Measurements from ENCODE around the gene LTB.
A peak's percentile ranks its signal among the peaks of the same experiment; 100 is the strongest.

The LTB gene

DNA sequence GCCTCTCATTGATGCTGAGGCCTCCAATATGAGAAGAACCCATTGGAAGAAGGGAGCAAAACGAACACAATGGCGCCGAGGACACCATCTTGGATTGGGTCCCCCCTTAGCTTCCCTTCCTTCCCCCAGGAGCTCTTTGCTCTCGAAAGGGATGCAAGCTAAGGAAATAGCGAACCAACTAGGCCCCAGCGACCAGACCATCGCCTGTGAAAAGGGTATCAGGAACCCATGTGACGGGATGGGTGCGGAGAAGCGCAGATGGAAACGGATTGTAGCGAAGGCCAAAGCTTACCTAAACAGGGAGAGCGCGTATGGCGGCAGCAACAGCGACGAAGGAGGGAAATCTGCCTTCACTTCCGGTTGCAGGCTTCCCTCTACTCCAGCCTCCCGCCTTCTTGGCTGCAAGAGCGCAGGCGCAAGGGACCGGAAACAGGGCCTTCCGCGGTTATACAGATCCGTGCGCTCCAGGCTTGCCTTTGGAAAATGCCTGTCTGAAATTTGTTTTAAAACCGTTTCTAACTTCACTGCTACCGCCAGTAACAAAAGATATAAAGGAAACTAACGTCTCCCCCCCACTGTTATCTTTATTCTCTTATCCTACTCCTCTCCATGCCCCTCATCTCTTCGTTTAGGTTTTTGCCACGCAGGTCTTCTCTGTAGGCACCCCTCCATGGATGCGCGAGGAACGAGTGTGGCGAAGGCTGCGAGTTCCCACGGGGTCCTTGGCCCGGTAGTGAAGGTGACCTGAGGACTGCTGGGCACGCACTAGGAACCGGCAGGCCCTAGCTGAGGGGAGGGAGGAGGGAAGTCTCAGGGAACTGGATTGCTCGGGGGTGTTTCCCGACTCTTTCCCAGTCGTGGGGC is 40.3 kb downstream of the LTB start, which contains the start of gene DDX39B:
Gene DDX39B (minus strand): TSS at position 346 of the 864 bp plus-strand sequence. CDS start 1,471 bp downstream, outside the sequence.
- H3K9me3 Mint-ChIP-seq = no peaks in the 10 kb centered on the region
- peaks cover 33 to 48% of the 10 kb centered on the region in 2 donors for H3K4me1 Mint-ChIP-seq
- H3K36me3 Mint-ChIP-seq = peaks cover 36 to 39% of the 10 kb centered on the region in 2 donors
- H3K27me3 Mint-ChIP-seq = no peaks in the 10 kb centered on the region
- peak; percentile 92 for DNase-seq
- H3K27ac Mint-ChIP-seq = peak within 1 kb of the TSS; percentile 93
- peak; percentile 79 to 85 for ATAC-seq (replicated peaks)
- peak within 1 kb of the TSS; percentile 82 for H3K4me3 Mint-ChIP-seq

DNA sequence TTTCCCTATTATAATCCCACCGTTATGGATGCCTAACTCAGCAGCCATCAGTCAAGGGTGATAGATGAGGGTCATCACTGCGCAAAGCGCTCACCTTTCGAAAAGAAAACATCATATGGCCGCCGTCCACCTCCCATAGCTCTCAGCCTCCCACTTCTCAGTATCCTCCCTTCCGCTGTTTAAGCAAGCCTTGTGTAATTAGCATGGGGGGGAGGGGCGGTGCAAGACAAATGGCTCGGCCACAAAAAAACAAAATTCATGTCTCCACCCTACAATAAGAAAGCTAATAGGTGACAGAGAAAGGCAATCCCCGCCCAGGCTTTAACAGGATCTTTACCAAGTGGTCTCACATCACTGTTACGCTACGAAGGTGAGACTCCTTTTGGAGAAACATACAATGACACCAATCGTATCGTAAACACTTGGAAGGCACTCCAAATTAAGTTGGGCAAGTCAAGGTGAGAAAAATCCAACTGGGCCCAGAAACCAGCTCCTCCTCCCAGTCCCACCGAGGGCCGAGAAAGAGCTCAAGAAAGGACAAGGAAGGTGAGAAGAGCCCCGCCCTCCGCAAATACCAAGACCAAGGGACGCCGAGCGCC is 41.1 kb downstream of the LTB start:
- Mint-ChIP-seq H3K4me3 (peak overlapping the region; percentile 82), H3K36me3 (peaks cover 36 to 45% of the 10 kb centered on the region in 2 donors), H3K27ac (peak overlapping the region; percentile 93), H3K9me3 (no peaks in the 10 kb centered on the region), H3K4me1 (peaks cover 30 to 45% of the 10 kb centered on the region in 2 donors), H3K27me3 (no peaks in the 10 kb centered on the region)
- peak; percentile 31 for DNase-seq
- ATAC-seq (replicated peaks) = peak; percentile 35 to 38

GRCh38 chr6:31540640-31541039 is 41.6 kb downstream of the LTB start:
- Mint-ChIP-seq H3K27ac (peak overlapping the region; percentile 93), H3K4me1 (peaks cover 26 to 45% of the 10 kb centered on the region in 2 donors), H3K36me3 (peaks cover 39 to 50% of the 10 kb centered on the region in 2 donors)

GRCh38 chr6:31538805-31539400 is 43.3 kb downstream of the LTB start:
- peak overlapping the region; percentile 58 to 63 for H3K4me3 Mint-ChIP-seq
- peak overlapping the region; percentile 56 for H3K27ac Mint-ChIP-seq
- peaks cover 49 to 64% of the 10 kb centered on the region in 2 donors for H3K36me3 Mint-ChIP-seq
- H3K9me3 Mint-ChIP-seq = no peaks in the 10 kb centered on the region
- peaks cover 27 to 51% of the 10 kb centered on the region in 2 donors for H3K4me1 Mint-ChIP-seq
- H3K27me3 Mint-ChIP-seq = no peaks in the 10 kb centered on the region
- DNase-seq = no peak
- ATAC-seq (replicated peaks) = no peak

More at GRCh38 chr6:31540640-31541039, 41.6 kb downstream of the LTB start:
- H3K4me3 Mint-ChIP-seq = peak overlapping the region; percentile 82
- H3K27me3 Mint-ChIP-seq = no peaks in the 10 kb centered on the region
- no peaks in the 10 kb centered on the region for H3K9me3 Mint-ChIP-seq
- DNase-seq (no peak), ATAC-seq (replicated peaks) (no peak)

GRCh38 chr6:31535538-31536324 is 46.5 kb downstream of the LTB start:
- ATAC-seq (replicated peaks) = no peak
- Mint-ChIP-seq H3K4me3 (no peak overlapping the region), H3K4me1 (peaks cover 33 to 69% of the 10 kb centered on the region in 2 donors), H3K36me3 (peaks cover 52 to 72% of the 10 kb centered on the region in 2 donors), H3K27ac (no peak overlapping the region), H3K27me3 (no peaks in the 10 kb centered on the region), H3K9me3 (no peaks in the 10 kb centered on the region)
- DNase-seq = no peak

- H3K4me3 Mint-ChIP-seq = no peak overlapping the region
Measured at GRCh38 chr6:31534521-31535040, 47.6 kb downstream of the LTB start.

GRCh38 chr6:31534011-31534410 is 48.2 kb downstream of the LTB start:
- Mint-ChIP-seq H3K4me3 (no peak overlapping the region), H3K9me3 (no peaks in the 10 kb centered on the region), H3K27ac (peak overlapping the region; percentile 31), H3K27me3 (no peaks in the 10 kb centered on the region), H3K4me1 (peaks cover 24 to 63% of the 10 kb centered on the region in 2 donors), H3K36me3 (peaks cover 52 to 70% of the 10 kb centered on the region in 2 donors)
- ATAC-seq (replicated peaks) = no peak
- no peak for DNase-seq

More at GRCh38 chr6:31534521-31535040, 47.6 kb downstream of the LTB start:
- Mint-ChIP-seq H3K27me3 (no peaks in the 10 kb centered on the region), H3K4me1 (peaks cover 29 to 69% of the 10 kb centered on the region in 2 donors), H3K9me3 (no peaks in the 10 kb centered on the region), H3K27ac (no peak overlapping the region), H3K36me3 (peaks cover 54 to 73% of the 10 kb centered on the region in 2 donors)
- ATAC-seq (replicated peaks) = no peak
- DNase-seq = no peak

GRCh38 chr6:31533455-31533841 is 48.8 kb downstream of the LTB start:
- Mint-ChIP-seq H3K4me3 (no peak overlapping the region), H3K4me1 (peaks cover 18 to 57% of the 10 kb centered on the region in 2 donors), H3K27me3 (no peaks in the 10 kb centered on the region), H3K36me3 (peaks cover 51 to 70% of the 10 kb centered on the region in 2 donors), H3K9me3 (no peaks in the 10 kb centered on the region), H3K27ac (peak overlapping the region; percentile 9)
- no peak for ATAC-seq (replicated peaks)
- no peak for DNase-seq

DNA sequence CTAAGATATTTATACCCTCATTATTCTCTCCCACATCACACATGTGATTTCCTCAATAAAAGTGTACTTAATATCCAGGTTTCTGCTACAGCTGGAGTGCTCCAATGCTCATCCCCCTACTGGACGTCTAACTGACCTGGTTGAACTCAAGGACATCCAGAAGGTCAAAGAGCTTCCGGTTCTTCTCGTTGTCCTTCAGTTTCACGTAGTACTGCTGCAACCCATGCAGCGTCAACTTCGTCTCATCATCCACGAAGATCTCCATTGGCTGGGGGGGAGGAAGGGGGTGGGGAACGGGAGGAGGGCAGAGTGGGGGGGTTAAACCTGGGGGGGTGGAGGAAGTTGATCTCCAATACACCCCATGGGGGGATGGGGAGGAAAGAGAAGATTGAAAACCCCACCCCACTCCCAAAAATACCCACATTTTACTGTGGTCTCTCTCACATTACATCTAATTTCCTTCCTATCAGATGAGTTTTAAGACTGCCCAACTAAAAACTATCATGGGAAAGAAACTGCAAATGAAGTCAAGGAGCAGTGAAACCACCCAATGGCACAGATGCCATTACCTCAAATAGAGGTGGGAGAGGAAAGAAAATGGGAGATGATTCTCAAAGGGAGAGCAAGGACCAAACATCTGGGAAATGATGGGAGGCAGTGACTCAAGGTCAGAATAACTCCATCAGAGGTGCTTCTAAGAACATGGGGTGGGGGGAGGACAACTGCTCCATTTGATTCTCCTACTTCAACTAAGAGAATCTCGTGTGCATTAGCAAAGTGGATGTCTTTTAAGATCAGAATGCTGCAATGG is 49.4 kb downstream of the LTB start:
- no peaks in the 10 kb centered on the region for H3K9me3 Mint-ChIP-seq
- no peak overlapping the region for H3K4me3 Mint-ChIP-seq
- H3K27me3 Mint-ChIP-seq = no peaks in the 10 kb centered on the region
- H3K4me1 Mint-ChIP-seq = peaks cover 16 to 54% of the 10 kb centered on the region in 2 donors
- DNase-seq (no peak), ATAC-seq (replicated peaks) (no peak)
- H3K36me3 Mint-ChIP-seq = peaks cover 48 to 70% of the 10 kb centered on the region in 2 donors
- peak overlapping the region; percentile 9 for H3K27ac Mint-ChIP-seq

- Mint-ChIP-seq H3K4me3 (no peak overlapping the region), H3K27me3 (no peaks in the 10 kb centered on the region)
Measured at GRCh38 chr6:31531771-31532643, 50.2 kb downstream of the LTB start.

GRCh38 chr6:31531162-31531561 is 51.1 kb downstream of the LTB start:
- DNase-seq (no peak), ATAC-seq (replicated peaks) (no peak)
- Mint-ChIP-seq H3K27ac (no peak overlapping the region), H3K9me3 (no peaks in the 10 kb centered on the region), H3K27me3 (no peaks in the 10 kb centered on the region), H3K4me1 (peaks cover 14 to 44% of the 10 kb centered on the region in 2 donors), H3K4me3 (no peak overlapping the region), H3K36me3 (peaks cover 44 to 60% of the 10 kb centered on the region in 2 donors)

More at GRCh38 chr6:31531771-31532643, 50.2 kb downstream of the LTB start:
- no peaks in the 10 kb centered on the region for H3K9me3 Mint-ChIP-seq
- no peak overlapping the region for H3K27ac Mint-ChIP-seq
- ATAC-seq (replicated peaks) (no peak), DNase-seq (no peak)
- H3K4me1 Mint-ChIP-seq = peaks cover 13 to 48% of the 10 kb centered on the region in 2 donors
- H3K36me3 Mint-ChIP-seq = peaks cover 44 to 66% of the 10 kb centered on the region in 2 donors

DNA sequence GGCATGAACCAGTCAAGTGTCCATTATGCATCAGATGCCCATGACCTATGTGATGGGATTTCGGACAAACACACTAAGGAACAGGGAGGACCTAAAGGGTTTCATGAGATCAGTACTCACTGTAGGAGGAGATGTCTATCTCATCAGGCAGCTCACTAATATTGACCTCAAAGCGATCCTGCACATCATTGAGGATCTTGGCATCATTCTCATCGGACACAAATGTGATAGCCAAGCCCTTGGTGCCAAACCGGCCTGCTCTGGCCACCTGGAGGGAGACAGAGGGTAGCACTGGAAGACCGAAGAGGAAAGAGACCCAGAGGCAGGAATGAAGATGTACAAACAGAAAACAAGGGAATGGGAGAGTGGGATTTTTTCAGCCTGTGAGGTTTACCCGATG is 51.6 kb downstream of the LTB start:
- no peak for ATAC-seq (replicated peaks)

More for the DNA sequence above, 51.6 kb downstream of the LTB start:
- DNase-seq = no peak
- no peak overlapping the region for H3K4me3 Mint-ChIP-seq
- peaks cover 41 to 55% of the 10 kb centered on the region in 2 donors for H3K36me3 Mint-ChIP-seq
- no peak overlapping the region for H3K27ac Mint-ChIP-seq
- H3K27me3 Mint-ChIP-seq = no peaks in the 10 kb centered on the region
- no peaks in the 10 kb centered on the region for H3K9me3 Mint-ChIP-seq
- peaks cover 16 to 39% of the 10 kb centered on the region in 2 donors for H3K4me1 Mint-ChIP-seq
